HTERT RPE-1 (cell line): ENCODE data around the gene ETFB.

Experiments used
- in situ Hi-C: fragments of 300-500 bp; cut with MboI; formaldehyde crosslinking; loops from 4 replicates; pipeline ENCODE4 v1.14.3; 2020; ENCODE audit warnings: low sequenced_read_pairs

The ETFB gene

GRCh38 chr19:51352783-51353360 is 13.3 kb downstream of the ETFB start:
- in situ Hi-C loops = no loop called here

GRCh38 chr19:51351266-51351990 is 14.8 kb downstream of the ETFB start:
- in situ Hi-C loops = no loop called here

- in situ Hi-C loops = no loop called here
These were observed 18.8 kb downstream of the ETFB start for GRCh38 chr19:51347209-51347928.

- in situ Hi-C loops = no loop called here
These were observed 19.4 kb downstream of the ETFB start for GRCh38 chr19:51346742-51347141.

GRCh38 chr19:51345076-51345620 is 21.0 kb downstream of the ETFB start:
- in situ Hi-C loops = no loop called here

GRCh38 chr19:51342631-51343569 is 23.3 kb downstream of the ETFB start:
- in situ Hi-C loops = no loop called here

- in situ Hi-C loops = no loop called here
These were observed 24.1 kb downstream of the ETFB start, which contains the start of gene VSIG10L for GRCh38 chr19:51341976-51342580. Gene VSIG10L (minus strand): TSS chr19:51342139. CDS start chr19:51342124, 15 bp downstream.

- in situ Hi-C loops = no loop called here
These were observed 25.1 kb downstream of the ETFB start for GRCh38 chr19:51341066-51341465.

GRCh38 chr19:51339687-51340656 is 26.2 kb downstream of the ETFB start:
- in situ Hi-C loops = no loop called here

GRCh38 chr19:51339313-51339686 is 26.9 kb downstream of the ETFB start:
- in situ Hi-C loops = no loop called here

- in situ Hi-C loops = no loop called here
These were observed 27.4 kb downstream of the ETFB start for GRCh38 chr19:51338563-51339312.

GRCh38 chr19:51337861-51338562 is 28.2 kb downstream of the ETFB start:
- in situ Hi-C loops = no loop called here

GRCh38 chr19:51337141-51337860 is 28.9 kb downstream of the ETFB start:
- in situ Hi-C loops = no loop called here

- in situ Hi-C loops = no loop called here
These were observed 32.2 kb downstream of the ETFB start for GRCh38 chr19:51333836-51334460.

- in situ Hi-C loops = no loop called here
These were observed 34.5 kb downstream of the ETFB start for GRCh38 chr19:51331716-51332115.

GRCh38 chr19:51331193-51331592 is 35.0 kb downstream of the ETFB start:
- in situ Hi-C loops = no loop called here

GRCh38 chr19:51330366-51330765 is 35.8 kb downstream of the ETFB start:
- in situ Hi-C loops = no loop called here
